A172 (cell line): Measurements from ENCODE around the gene NMRK2. TPM values are rescaled to one million over a fixed set of nuclear protein-coding genes. Genes with fewer than 3 reads are reported as not detected.

Experiments used
- DNase-seq: peaks from one replicate; pipeline ENCODE4 v3.0.0-alpha.2; 2015; ENCODE audit warnings: low spot score
- total RNA-seq: library from RNA; depleted of rRNA; stranded (reverse); fragments of >200 nt; shearing (Covaris generic); gene quantifications from 2 replicates; pipeline ENCODE4 v1.2.3, GENCODE V29; 2014; rRNA removed

Gene NMRK2
- total RNA-seq, 1 experiment from 2014 or later: not detected

DNA sequence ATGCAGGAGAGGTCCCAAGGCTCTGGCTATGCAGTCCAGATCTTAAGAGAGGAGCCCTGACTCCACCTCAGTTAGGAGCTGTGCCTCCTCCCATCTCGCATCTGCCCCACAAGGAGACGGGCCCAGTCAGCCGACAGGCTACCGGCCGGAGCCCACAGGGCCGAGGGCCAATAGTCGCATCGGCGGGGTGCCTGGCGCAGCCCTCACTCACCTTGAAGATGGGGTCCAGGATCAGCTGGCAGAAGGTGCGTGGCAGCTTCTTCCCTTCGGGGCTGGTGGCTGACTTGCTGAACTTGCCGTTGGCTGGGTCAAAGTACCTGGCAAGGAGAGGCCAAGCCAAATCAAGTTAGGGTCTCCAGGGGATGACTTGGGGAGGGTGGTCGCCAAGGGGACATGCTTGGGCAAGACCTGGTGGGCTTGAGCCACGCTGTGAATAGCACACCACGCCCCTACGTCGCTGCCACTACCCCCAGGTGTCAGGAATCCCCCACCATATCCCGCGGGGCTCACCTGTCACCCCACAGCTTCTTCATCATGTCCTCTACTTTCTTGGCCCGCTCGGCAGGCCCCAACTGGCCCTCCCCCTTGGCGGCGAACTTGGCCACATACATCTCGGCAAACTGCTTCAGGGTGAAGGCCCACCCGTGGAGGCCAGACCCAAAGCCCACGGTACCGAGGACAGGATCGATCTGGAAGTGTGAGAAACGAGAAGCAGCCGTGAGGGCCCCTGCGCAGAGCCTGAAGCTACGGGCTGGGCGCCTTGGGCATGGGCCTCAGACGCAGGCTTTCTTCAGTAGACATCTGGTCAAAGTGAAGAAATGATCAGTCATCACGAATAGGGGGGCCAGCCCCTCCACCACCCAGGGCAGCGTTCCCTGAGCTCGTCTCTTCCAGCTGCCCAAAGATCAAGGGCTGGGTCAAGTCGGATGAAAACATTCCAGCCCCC, 49.1 kb downstream of the NMRK2 start:
- no peak for DNase-seq

DNA sequence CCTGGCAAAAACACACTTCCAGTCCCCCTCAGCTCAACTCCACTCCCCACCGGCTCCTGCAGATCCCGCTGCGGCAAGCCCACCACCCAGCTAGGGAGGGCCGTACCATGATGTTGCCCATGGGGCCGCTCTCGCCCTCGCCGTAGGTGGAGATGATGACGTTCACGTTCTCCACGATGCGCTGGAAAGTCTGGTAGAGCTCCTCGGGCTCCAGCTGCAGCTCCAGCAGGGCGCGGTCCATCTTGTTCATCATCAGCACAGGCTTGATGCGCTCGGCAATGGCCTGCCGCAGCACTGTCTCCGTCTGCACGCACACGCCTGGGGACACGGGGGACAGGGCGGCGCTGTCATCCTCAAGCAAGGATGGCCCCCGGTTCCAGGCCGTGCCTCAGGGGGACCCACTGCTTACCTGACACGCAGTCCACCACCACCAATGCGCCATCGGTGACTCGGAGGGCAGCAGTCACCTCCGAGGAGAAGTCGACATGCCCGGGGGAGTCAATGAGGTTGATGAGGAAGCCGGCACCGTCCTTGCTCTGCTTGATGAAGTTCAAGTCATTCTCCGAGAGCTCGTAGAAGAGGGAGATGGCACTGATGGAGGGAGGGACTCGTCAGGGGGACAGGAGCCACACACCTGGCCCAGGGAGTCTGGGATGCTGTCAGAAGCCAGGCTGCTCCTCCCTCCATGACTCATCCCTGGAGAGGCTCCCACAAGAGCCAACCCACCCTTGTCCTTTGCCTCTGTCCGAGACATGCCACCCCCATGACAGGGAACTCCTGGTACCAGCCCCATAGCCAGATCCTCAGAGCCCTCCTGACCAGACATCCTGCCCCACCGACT, 50.1 kb downstream of the NMRK2 start:
- peak; percentile 81 for DNase-seq

DNA sequence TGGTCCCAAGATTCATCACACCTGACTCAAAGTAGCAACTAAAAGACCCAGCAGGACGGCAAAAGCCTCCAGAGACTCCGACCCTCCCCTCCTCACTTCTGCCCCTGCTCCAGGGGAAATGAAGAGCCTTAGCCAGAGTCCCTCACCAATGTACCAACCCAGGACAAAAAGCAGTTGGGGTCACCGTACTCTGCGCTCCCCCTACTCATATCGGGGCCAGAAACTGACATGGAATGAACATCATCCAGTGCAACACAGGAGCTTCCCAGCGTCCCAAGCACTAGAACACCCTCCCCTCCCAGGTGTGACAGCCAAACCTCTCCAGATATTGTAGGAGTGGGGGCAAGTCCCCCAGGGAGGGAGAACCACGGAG, 50.7 kb downstream of the NMRK2 start:
- DNase-seq: no peak

DNA sequence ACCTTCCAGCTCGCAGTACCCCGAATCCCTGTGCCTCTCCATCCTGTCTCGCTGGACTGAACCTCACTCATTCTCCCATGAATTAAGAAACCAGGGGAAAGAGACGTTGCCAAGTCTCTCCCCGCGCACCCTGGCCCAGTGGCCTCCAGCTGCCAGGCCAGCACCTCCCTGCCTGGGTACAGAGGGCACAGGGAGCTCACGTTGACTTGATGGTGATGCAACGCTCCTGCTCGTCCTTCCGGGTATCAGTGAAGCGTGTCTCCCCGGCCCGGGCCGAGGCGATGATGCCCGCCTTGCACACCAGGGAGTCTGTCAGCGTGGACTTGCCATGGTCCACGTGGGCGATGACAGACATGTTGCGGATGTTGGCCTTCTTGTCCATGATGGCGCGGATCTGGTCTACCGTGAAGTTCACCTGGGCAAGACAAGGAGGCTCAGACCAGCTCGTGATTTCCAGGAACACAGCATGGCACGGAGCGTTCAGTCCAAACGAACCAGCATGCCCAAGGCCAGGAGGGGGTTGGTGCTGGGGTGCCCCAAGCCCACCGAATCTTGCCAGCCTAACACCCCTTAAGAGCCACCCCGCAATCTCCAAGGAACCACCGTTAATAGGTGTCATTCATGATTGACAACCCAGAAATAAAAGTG, 51.2 kb downstream of the NMRK2 start:
- DNase-seq: no peak

DNA sequence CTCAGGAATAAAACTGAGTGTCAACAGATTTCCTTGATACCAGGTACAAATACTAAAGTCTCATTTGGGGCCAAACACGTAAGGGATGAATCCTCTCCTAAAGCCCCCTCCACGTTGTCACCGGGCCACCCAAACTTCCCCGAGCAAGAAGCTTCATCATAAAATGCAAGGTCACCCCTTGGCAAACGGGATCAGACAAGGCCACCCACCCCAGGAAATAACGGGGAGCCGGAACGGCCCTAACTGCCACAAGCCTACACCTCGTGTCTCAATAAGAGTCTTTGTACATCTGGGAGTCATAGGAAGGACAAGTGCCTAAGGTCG, 51.7 kb downstream of the NMRK2 start:
- no peak for DNase-seq

DNA sequence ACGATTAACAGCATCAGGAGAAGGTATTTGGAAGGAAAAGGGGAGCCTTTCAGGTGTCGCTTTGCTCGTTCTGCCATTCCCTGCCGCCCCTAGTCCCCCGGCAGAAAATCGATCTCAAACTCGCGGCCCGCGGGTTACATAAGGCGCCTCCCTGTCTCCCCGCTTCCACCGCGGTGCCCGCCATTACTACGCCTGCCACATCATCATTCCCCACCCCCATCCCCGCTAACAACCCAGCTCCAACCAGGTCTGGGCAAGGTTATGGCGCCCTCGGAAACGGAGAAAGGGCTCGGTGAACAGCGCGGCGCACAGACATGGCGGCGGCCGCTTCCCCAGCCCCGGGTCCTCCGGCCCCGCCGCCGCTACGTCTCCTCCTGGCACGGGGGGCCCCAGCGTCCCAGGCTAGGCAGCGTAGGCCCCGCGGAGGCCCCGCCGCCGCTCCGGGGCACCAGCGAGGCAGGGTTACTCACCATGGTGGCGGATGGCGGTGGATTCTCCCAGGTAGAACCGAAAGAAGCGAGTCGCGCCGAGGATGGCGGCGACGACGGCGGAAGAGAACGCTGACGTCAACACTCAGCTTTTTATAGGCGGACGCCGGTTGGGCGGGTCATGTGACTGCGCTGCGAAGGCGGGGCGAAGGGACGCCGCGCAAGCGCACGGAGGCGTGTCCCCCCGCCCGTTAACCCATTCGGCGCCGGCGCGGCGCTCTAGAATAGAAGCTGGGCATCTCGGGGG, 52.2 kb downstream of the NMRK2 start, which contains the start of gene EEF2:
Gene EEF2, minus strand, starts transcription at position 556 of the 735 bp plus-strand sequence. Its CDS starts 83 bp downstream, at position 473.
- peak; percentile 66 for DNase-seq

DNA sequence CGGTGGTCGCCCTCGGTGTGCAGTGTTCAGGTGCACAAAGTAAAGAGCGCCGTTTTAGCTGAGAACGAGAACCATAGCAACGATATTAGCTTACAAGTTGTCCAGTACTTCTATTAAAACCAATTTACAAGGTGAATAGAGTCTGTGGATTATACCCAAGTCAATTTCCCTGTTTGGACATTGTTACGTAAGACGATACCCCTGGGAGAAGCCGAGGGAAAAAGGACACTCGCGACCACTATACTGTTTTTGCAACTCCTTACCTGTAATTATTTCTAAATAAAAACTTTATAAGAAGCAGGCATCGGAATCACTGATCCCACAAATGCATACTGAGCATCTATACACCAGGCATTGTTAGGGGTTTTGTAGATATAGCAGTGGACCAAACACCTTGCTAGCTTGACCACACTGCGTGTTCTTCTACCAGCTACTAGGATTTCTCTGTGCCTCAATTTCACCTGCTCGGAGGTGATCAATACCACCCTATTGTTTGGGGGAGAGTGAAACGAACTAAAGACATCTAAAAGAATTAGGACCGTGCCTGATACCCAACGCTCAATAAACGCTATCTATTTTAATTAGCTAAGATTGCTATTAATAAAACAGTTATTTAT, 52.9 kb downstream of the NMRK2 start:
- no peak for DNase-seq

DNA sequence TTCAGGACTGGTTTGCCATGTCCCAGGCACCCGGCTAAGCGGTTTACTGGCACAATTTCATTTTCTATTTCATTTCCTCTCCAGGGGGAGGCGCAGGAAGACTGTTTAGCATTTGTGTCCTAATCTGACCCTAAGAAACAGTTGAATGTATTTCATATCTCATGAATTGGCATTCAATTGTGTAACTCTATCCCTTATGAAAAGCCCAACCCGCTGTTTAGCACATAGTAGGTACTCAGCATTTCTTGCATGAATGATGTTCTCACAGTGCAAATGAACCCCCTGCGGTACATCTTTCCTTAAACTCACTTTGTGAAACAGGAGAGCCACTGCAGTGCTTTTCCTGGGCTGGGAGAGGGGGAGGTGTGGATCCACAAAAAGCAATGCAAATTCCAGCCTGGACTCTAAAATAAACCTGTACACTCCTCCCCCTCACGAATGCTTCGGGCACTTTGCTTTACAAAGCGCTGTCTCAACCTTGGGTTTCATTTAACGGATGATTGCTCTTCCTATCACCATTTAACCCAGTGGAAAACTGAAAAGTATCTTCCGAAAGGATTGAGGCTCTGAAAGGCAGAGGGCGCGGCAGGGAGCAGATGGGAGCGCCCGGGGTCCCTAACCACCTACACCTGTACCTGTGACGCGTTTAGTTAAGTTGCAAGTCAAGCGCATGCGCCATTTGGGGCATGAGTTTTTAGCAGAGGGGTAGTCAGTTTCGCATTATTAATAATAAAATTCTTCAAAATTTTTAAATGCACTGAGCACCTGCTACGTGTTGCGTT, 53.6 kb downstream of the NMRK2 start:
- DNase-seq: peak; percentile 78

DNA sequence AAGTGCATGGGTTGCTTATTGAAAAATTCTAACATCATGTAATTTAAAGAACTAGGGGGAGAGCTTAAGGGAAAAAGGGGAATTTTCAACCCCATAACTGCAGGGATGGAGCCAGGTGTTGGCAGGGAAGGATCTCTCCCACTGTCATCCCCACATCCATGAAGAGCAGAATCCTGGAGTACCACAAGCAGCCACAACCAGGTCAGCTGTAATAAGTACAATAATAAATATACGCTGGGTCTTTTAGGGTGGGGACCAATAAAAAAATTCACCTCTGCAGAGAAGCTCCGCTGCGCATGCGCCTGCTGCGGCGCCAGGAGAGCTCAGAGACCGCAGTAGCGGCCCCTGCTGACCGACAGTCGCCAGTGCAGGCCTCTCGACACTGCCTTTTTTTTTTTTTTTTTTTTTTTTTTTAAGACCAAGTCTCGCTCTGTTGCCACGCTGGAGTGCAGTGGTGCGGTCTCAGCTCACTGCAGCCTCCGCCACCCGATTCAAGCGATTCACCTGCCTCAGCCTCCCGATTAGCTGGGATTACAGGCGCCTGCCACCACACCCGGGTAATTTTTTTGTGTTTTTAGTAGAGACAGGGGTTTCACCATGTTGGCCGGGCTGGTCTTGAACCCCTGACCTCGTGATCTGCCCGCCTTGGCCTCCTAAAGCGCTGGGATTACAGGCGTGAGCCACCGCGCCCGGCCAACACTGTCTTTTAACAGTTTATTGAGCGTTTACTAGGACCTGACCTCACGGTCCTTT, 54.9 kb downstream of the NMRK2 start:
- DNase-seq: peak; percentile 82

DNA sequence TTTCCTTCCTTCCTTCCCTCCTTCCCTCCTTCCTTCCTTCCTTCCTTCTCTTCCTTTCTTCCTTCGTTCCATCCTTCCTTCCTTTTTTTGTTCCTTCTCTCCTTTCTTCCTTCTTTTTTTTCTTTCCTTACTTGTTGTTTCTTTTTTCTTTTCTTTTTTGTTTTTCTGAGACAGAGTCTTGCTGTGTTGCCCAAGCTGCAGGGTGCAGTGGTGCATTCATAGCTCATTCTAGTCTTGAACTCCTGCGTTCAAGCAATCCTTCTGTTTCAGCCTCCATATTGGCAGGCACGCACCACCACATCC, 57.9 kb downstream of the NMRK2 start:
- DNase-seq: no peak

Other genes starting within 250 kb of the NMRK2 start
- gene PIP5K1C, start 232.6 kb upstream of the NMRK2 start, total RNA-seq: 18.8 and 21.4 TPM in 2 replicates
- gene TJP3, start 224.7 kb upstream of the NMRK2 start, total RNA-seq: 0.93 and 0.98 TPM in 2 replicates
- gene APBA3, start 171.4 kb upstream of the NMRK2 start, total RNA-seq: 22.2 and 28.7 TPM in 2 replicates
- 74.4 and 95.3 TPM in 2 replicates for gene MRPL54, start 170.4 kb upstream of the NMRK2 start, total RNA-seq
- not detected in 2 replicates for gene RAX2, start 160.8 kb upstream of the NMRK2 start, total RNA-seq
- gene MATK, start 146.7 kb upstream of the NMRK2 start, total RNA-seq: 0.05 and 0.78 TPM in 2 replicates
- not detected in 2 replicates for gene ZFR2, start 64.0 kb upstream of the NMRK2 start, total RNA-seq
- gene ATCAY, start 52.4 kb upstream of the NMRK2 start, total RNA-seq: not detected in 2 replicates
- 65.9 and 140 TPM in 2 replicates for gene DAPK3, start 38.0 kb downstream of the NMRK2 start, total RNA-seq
- gene EEF2, start 52.4 kb downstream of the NMRK2 start, total RNA-seq: 1,286 and 1,342 TPM in 2 replicates
- gene PIAS4, start 74.7 kb downstream of the NMRK2 start, total RNA-seq: 28.7 and 33.9 TPM in 2 replicates
- 15.8 and 16.4 TPM in 2 replicates for gene ZBTB7A, start 133.8 kb downstream of the NMRK2 start, total RNA-seq
- 203 and 204 TPM in 2 replicates for gene MAP2K2, start 191.1 kb downstream of the NMRK2 start, total RNA-seq
- gene CREB3L3, start 220.6 kb downstream of the NMRK2 start, total RNA-seq: not detected in 2 replicates
- gene SIRT6, start 249.5 kb downstream of the NMRK2 start, total RNA-seq: 32.6 and 35.5 TPM in 2 replicates
- 0.41 and 0.53 TPM in 2 replicates for gene ANKRD24, start 249.6 kb downstream of the NMRK2 start, total RNA-seq